ENCODE measurements around the gene LPAR2. TPM values are rescaled to one million over a fixed set of nuclear protein-coding genes. Genes with fewer than 3 reads are reported as not detected.

LPAR2 gene
- total and polyA plus RNA-seq, 2 of the 13 experiments (the other 11 are each of a cell fraction or from before 2014, with no cell fraction given), result 0.86 to 3.6 TPM

- BruUV-seq (replicated peaks), result no TSS peak
- CTCF ChIA-PET (ENCODE audit: low intra/inter-chr PET ratio, low total read pairs), result no interaction called here
- H3K27me3 ChIP-seq (ENCODE audit: control insufficient read depth in 1 of 2, insufficient read depth in 2 of 2, low read length in 2 of 2), result no peaks in the 10 kb centered on the region; a peak in 2 of 5 replicates
- ATAC-seq (no peak), FAIRE-seq (no peak), DNase-seq (ENCODE audit: low spot score) (peak; percentile 27)
- H3K9ac ChIP-seq (ENCODE audit: insufficient read depth, low read depth, low read length), result no peak overlapping the region
- POLR2A ChIA-PET, result no interaction called here
- H3K4me1 ChIP-seq (ENCODE audit: insufficient read depth, low read length), result peaks cover 22% of the 10 kb centered on the region
- H3K4me3 ChIP-seq (replicated peaks in 1 of 3; ENCODE audit: insufficient read depth in 1 of 3, low read depth in 2 of 3, low read length in 3 of 3), result no peak overlapping the region
- intact Hi-C loops (cut with micrococcal nuclease; ENCODE audit: unreplicated experiment), result no loop called here
- no peaks in the 10 kb centered on the region for H3K36me3 ChIP-seq (replicated peaks in 1 of 2; ENCODE audit: control insufficient read depth in 1 of 2, insufficient read depth in 2 of 2, low read length in 2 of 2)
- H3K79me2 ChIP-seq (ENCODE audit: insufficient read depth, low read length), result no peaks in the 10 kb centered on the region
- no peaks in the 10 kb centered on the region for H3K9me3 ChIP-seq (ENCODE audit: low read length)
- 23% methylated on average over 8 of the region's 8 CpGs for WGBS (ENCODE audit: low lambda C conversion rate)
- no peaks in the 10 kb centered on the region for H4K20me1 ChIP-seq (ENCODE audit: insufficient read depth, low read length)
- TF ChIP-seq ZNF747 (CRISPR knock-in tag; IDR thresholded peaks at IDR 0.05; ENCODE audit: borderline replicate concordance), result no peak
- TF ChIP-seq FOXP1 (IDR thresholded peaks at IDR 0.05), result no peak
- no peak for TF ChIP-seq FOXP1 (CRISPR knock-in tag; IDR thresholded peaks at IDR 0.05)
- no peak for TF ChIP-seq MTF2 (CRISPR knock-in tag; IDR thresholded peaks at IDR 0.05; ENCODE audit: borderline replicate concordance)
- TF ChIP-seq KAT7 (CRISPR knock-in tag; IDR thresholded peaks at IDR 0.05; ENCODE audit: borderline replicate concordance), result no peak
- TF ChIP-seq ESRRA (CRISPR knock-in tag; IDR thresholded peaks at IDR 0.05; ENCODE audit: low read depth), result 0 out of 2 replicates have a peak, but pooled peaks have one; percentile 33
- TF ChIP-seq CREB1 (IDR thresholded peaks at IDR 0.05), result peak; percentile 63; the same call in 1 of the 2 replicates
- no peak for TF ChIP-seq CREB1 (CRISPR knock-in tag; IDR thresholded peaks at IDR 0.05)
- TF ChIP-seq RARA (CRISPR knock-in tag; IDR thresholded peaks at IDR 0.05), result peak; percentile 50
- TF ChIP-seq NR2F6 (IDR thresholded peaks at IDR 0.05), result 0 out of 2 replicates have a peak, but pooled peaks have one; percentile 12
- no peak for TF ChIP-seq NR2F6 (CRISPR knock-in tag; IDR thresholded peaks at IDR 0.05)
- TF ChIP-seq SAP130 (CRISPR knock-in tag; IDR thresholded peaks at IDR 0.05; ENCODE audit: low read depth), result peak; percentile 19; the same call in 1 of the 2 replicates
- no peak for TF ChIP-seq ARID2 (CRISPR knock-in tag; IDR thresholded peaks at IDR 0.05; ENCODE audit: borderline replicate concordance)
- no peak for TF ChIP-seq SKIL (CRISPR knock-in tag; IDR thresholded peaks at IDR 0.05; ENCODE audit: borderline replicate concordance)
- TF ChIP-seq TRIM22 (IDR thresholded peaks at IDR 0.05), result no peak
- no peak for TF ChIP-seq ZBTB49 (CRISPR knock-in tag; IDR thresholded peaks at IDR 0.05; ENCODE audit: borderline replicate concordance)
- no peak overlapping the region for H3K27ac ChIP-seq (ENCODE audit: extremely low read length, insufficient read depth, low read length)
- peak overlapping the region; percentile 47; the same call in 1 of the 2 replicates for H3K4me2 ChIP-seq (ENCODE audit: low read depth, low read length)
- in situ Hi-C loops (cut with HindIII; ENCODE audit: extremely low pct_ligation_motif_present, low pct_unique_long_range_greater_than_20kb), result no loop called here
- no peak overlapping the region for H2AFZ ChIP-seq (ENCODE audit: low read length)
These were observed 30.2 kb downstream of the LPAR2 start for GRCh38 chr19:19597809-19598306.

Data from HepG2 (cell line).